ENCODE measurements around the gene TSPAN1.
"Not testable (repeated sequence)": the region's sequence is repeated elsewhere in the genome, so short reads cannot be mapped to it uniquely, and the experiment has no call there.

Gene TSPAN1

DNA sequence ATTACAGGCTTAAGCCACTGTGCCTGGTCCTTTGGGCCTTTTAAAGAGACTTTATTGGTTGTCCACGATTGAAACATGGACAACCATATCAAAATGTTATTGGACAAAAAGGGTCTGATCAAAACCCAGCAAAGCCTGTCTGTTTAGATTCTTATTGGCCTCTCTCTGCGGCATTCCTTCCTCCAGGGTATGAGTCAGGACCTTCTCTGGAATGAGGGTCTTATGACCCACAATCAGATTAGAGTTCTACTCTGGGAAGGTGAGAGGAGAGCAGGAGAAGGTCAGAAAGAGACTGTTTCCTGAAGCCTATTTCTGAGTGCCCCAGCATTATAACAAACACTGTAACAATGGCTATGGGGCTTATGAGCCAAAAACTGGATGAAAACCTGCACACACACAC, 36.2 kb downstream of the TSPAN1 start:
- DNase-seq (ENCODE audit: extremely low read depth in 1 of 2, low read depth in 1 of 2): no peak

GRCh38 chr1:46215504-46215903, 40.6 kb downstream of the TSPAN1 start:
- DNase-seq (ENCODE audit: extremely low read depth in 1 of 2, low read depth in 1 of 2): no peak

DNA sequence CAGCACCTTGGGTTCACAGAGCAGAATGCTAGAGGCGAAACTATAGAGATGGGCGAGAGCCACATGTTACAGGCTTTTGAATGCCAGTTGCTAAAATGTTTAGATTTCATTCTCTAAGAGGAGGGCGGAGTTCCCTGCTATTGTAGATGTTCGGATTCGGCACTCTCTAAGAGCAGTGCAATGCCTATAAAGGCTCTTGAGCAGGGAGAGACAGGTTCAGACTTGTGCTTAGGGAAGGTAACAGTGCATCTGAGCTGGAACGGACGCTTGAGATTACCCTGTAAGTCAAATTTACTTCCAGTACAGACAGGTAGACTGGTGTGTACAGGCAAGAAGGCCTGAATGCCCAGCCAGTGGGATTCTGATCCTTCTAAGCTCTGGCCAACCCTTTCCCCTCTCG, 43.6 kb downstream of the TSPAN1 start:
- no peak for DNase-seq (ENCODE audit: extremely low read depth in 1 of 2, low read depth in 1 of 2)

GRCh38 chr1:46219551-46220520, 44.9 kb downstream of the TSPAN1 start:
- no peak for DNase-seq (ENCODE audit: extremely low read depth in 1 of 2, low read depth in 1 of 2)

- DNase-seq (ENCODE audit: extremely low read depth in 1 of 2, low read depth in 1 of 2): no peak
Measured at GRCh38 chr1:46220808-46221207, 45.9 kb downstream of the TSPAN1 start.

- DNase-seq (ENCODE audit: extremely low read depth in 1 of 2, low read depth in 1 of 2): no peak
Measured at GRCh38 chr1:46221749-46222148, 46.9 kb downstream of the TSPAN1 start.

GRCh38 chr1:46223055-46223454, 48.2 kb downstream of the TSPAN1 start:
- not testable (repeated sequence) for DNase-seq (ENCODE audit: extremely low read depth in 1 of 2, low read depth in 1 of 2)

GRCh38 chr1:46223472-46223943, 48.6 kb downstream of the TSPAN1 start:
- peak; percentile 24 to 47 for DNase-seq (ENCODE audit: extremely low read depth in 1 of 2, low read depth in 1 of 2)

GRCh38 chr1:46224966-46225365, 50.1 kb downstream of the TSPAN1 start:
- no peak for DNase-seq (ENCODE audit: extremely low read depth in 1 of 2, low read depth in 1 of 2)

DNA sequence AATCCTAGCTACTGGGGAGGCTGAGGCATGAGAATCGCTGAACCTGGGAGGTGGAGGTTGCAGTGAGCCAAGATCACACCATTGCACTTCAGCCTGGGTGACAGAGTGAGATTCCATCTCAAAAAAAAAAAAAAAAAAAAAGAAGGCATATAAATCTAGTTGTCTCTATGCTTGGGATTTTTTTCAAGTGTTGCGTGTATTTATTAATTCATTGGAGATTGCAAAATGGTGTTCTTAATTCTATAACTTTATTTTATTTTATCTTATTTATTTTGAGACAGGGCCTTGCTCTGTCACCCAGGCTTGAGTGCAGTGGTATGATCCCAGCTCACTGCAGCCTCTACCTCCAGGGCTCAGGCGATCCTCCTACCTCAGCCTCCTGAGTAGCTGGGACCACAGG, 56.3 kb downstream of the TSPAN1 start:
- DNase-seq (ENCODE audit: extremely low read depth in 1 of 2, low read depth in 1 of 2): not testable (repeated sequence)

Data from stimulated activated CD8-positive, alpha-beta memory T cell treated with anti-CD3 and anti-CD28 coated beads, Interleukin-7, amount 100 ng/mL, for 48 hours (primary cell).